Neuronal stem cell (in vitro differentiated cells): Measurements from ENCODE around the gene BTN2A1.

Experiments used
- DNase-seq: peaks from one replicate; pipeline ENCODE4 v3.0.0-alpha.2; 2013; ENCODE audit warnings: low spot score
- H2AFZ ChIP-seq: one replicate; pipeline ENCODE4 v1.6.1; 2013; ENCODE audit warnings: mild to moderate bottlenecking, low read length, inconsistent platforms
- H2AK5ac ChIP-seq: 2 replicates; pipeline ENCODE4 v1.6.1; 2013; ENCODE audit warnings: low read depth, mild to moderate bottlenecking, inconsistent platforms, low read length, moderate library complexity, mixed read lengths
- H2BK120ac ChIP-seq: 2 replicates; pipeline ENCODE4 v1.6.1; 2013; ENCODE audit warnings: low read depth, mild to moderate bottlenecking, inconsistent platforms, low read length, moderate library complexity, mixed read lengths
- H2BK12ac ChIP-seq: one replicate; pipeline ENCODE4 v1.6.1; 2013; ENCODE audit warnings: low read length, inconsistent platforms
- H2BK15ac ChIP-seq: 2 replicates; pipeline ENCODE4 v1.6.1; 2013; ENCODE audit warnings: mild to moderate bottlenecking, low read length, inconsistent platforms, mixed read lengths
- H2BK5ac ChIP-seq: one replicate; pipeline ENCODE4 v1.6.1; 2013; ENCODE audit warnings: inconsistent platforms, mild to moderate bottlenecking, low read length, moderate library complexity
- H3K14ac ChIP-seq: one replicate; pipeline ENCODE4 v1.6.1; 2013; ENCODE audit warnings: low read length, inconsistent platforms
- H3K18ac ChIP-seq: 2 replicates; pipeline ENCODE4 v1.6.1; 2013; ENCODE audit warnings: low read length, inconsistent platforms
- H3K23ac ChIP-seq: 2 replicates; pipeline ENCODE4 v1.6.1; 2013; ENCODE audit warnings: low read depth, mild to moderate bottlenecking, mixed read lengths, low read length, inconsistent platforms; ENCODE audit not compliant: poor library complexity
- H3K27ac ChIP-seq: replicated peaks from 3 replicates; pipeline ENCODE4 v1.5.1; 2013; ENCODE audit warnings: low read length, inconsistent platforms
- H3K27me3 ChIP-seq, 3 experiments: 2 replicates each; pipeline ENCODE4 v1.6.1; 2013; ENCODE audit warnings: low read length in 3 of 3, mild to moderate bottlenecking in 2 of 3, inconsistent platforms in 1 of 3, low read depth in 1 of 3, mixed read lengths in 1 of 3, moderate library complexity in 1 of 3; ENCODE audit not compliant: control insufficient read depth in 3 of 3, insufficient read depth in 3 of 3
- H3K36me3 ChIP-seq, 2 donors: replicated peaks in 1 of 2; 2 replicates each; pipeline ENCODE4 v1.6.1; 2013; ENCODE audit warnings: low read length in 2 of 2; ENCODE audit not compliant: control insufficient read depth in 2 of 2, insufficient read depth in 2 of 2
- H3K4ac ChIP-seq: 2 replicates; pipeline ENCODE4 v1.6.1; 2013; ENCODE audit warnings: inconsistent platforms, mild to moderate bottlenecking, low read length, moderate library complexity
- H3K4me1 ChIP-seq, 2 donors: 1 replicate in 1 of 2; 2 replicates in 1 of 2; pipeline ENCODE4 v1.6.1; 2013; ENCODE audit warnings: low read length in 2 of 2, low read depth in 1 of 2; ENCODE audit not compliant: control insufficient read depth in 2 of 2, insufficient read depth in 1 of 2
- H3K4me2 ChIP-seq: one replicate; pipeline ENCODE4 v1.6.1; 2013; ENCODE audit warnings: mild to moderate bottlenecking, low read length, inconsistent platforms; ENCODE audit not compliant: insufficient read depth, poor library complexity, severe bottlenecking
- H3K4me3 ChIP-seq, 2 donors: 2 replicates each; pipeline ENCODE4 v1.5.1; 2013; ENCODE audit warnings: low read length in 2 of 2, mild to moderate bottlenecking in 2 of 2, inconsistent platforms in 1 of 2, moderate library complexity in 1 of 2
- H3K79me1 ChIP-seq: one replicate; pipeline ENCODE4 v1.6.1; 2013; ENCODE audit warnings: low read depth, mild to moderate bottlenecking, inconsistent platforms, low read length, moderate library complexity
- H3K9ac ChIP-seq: one replicate; pipeline ENCODE4 v1.6.1; 2013; ENCODE audit warnings: mild to moderate bottlenecking, low read depth, low read length, inconsistent platforms; ENCODE audit not compliant: poor library complexity
- H3K9me3 ChIP-seq, 2 donors: replicated peaks in 1 of 2; 2 replicates each; pipeline versions ENCODE3 to v1.6.1; 2013; ENCODE audit warnings: low read length in 2 of 2, mild to moderate bottlenecking in 2 of 2, inconsistent platforms in 1 of 2, low read depth in 1 of 2, mixed read lengths in 1 of 2, moderate library complexity in 1 of 2; ENCODE audit not compliant: control insufficient read depth in 2 of 2, insufficient read depth in 1 of 2
- H4K8ac ChIP-seq: one replicate; pipeline ENCODE4 v1.6.1; 2013; ENCODE audit warnings: low read depth, mild to moderate bottlenecking, inconsistent platforms, low read length, moderate library complexity
- H4K91ac ChIP-seq: one replicate; pipeline ENCODE4 v1.6.1; 2013; ENCODE audit warnings: low read length, low read depth, mild to moderate bottlenecking, inconsistent platforms; ENCODE audit not compliant: poor library complexity
- WGBS, 2 donors: extraction: QIAGEN DNeasy Blood & Tissue Kit; methylation state at CpG; one replicate each; pipeline ENCODE4 v1.1.7; 2013; ENCODE audit warnings: missing lambda C conversion rate in 2 of 2, mixed read lengths in 1 of 2; ENCODE audit not compliant: insufficient read length in 2 of 2, insufficient replicate concordance in 1 of 2; ENCODE audit errors: extremely low coverage in 2 of 2; 5-methylcytosine and 5-hydroxymethylcytosine counted together

BTN2A1 gene

GRCh38 chr6:26482338-26482737, 24.6 kb downstream of the BTN2A1 start:
- no peaks in the 10 kb centered on the region for H3K4me1 ChIP-seq
- H3K27me3 ChIP-seq: peaks cover 0 to 3% (median 0%) of the 10 kb centered on the region in 3 experiments
- H2BK5ac ChIP-seq: no peak overlapping the region
- no peak overlapping the region for H2BK15ac ChIP-seq
- no peak for DNase-seq
- H2AK5ac ChIP-seq: no peak overlapping the region
- no peak overlapping the region for H3K4me3 ChIP-seq
- no peaks in the 10 kb centered on the region for H3K79me1 ChIP-seq
- H3K36me3 ChIP-seq: no peaks in the 10 kb centered on the region
- H3K4ac ChIP-seq: no peak overlapping the region
- H2BK12ac ChIP-seq: no peak overlapping the region
- no peak overlapping the region for H4K8ac ChIP-seq
- H3K9ac ChIP-seq: no peak overlapping the region
- no peak overlapping the region for H3K18ac ChIP-seq
- no peak overlapping the region for H3K23ac ChIP-seq
- no peak overlapping the region for H2BK120ac ChIP-seq
- no peak overlapping the region for H2AFZ ChIP-seq
- WGBS, 2 donors: no CpG with 5 or more reads among the region's 4 CpGs
- H3K27ac ChIP-seq: no peak overlapping the region
- no peak overlapping the region for H3K4me2 ChIP-seq
- H3K9me3 ChIP-seq: peaks cover 2 to 3% of the 10 kb centered on the region in 2 donors
- no peak overlapping the region for H3K14ac ChIP-seq
- H4K91ac ChIP-seq: no peak overlapping the region

- Histone ChIP-seq H4K91ac (no peak overlapping the region), H3K4me3 (no peak overlapping the region), H2BK12ac (no peak overlapping the region), H2AK5ac (no peak overlapping the region), H4K8ac (no peak overlapping the region), H3K18ac (no peak overlapping the region), H3K23ac (no peak overlapping the region), H3K4me2 (no peak overlapping the region), H3K9me3 (peaks cover 2 to 3% of the 10 kb centered on the region in 2 donors), H3K79me1 (no peaks in the 10 kb centered on the region), H2BK120ac (no peak overlapping the region), H2AFZ (no peak overlapping the region), H3K4ac (no peak overlapping the region), H2BK15ac (no peak overlapping the region), H3K27me3 (peaks cover 0 to 3% (median 0%) of the 10 kb centered on the region in 3 experiments), H3K36me3 (no peaks in the 10 kb centered on the region), H3K14ac (no peak overlapping the region), H3K27ac (no peak overlapping the region), H3K9ac (no peak overlapping the region), H2BK5ac (no peak overlapping the region), H3K4me1 (no peaks in the 10 kb centered on the region)
- DNase-seq: no peak
- WGBS, 2 donors: no CpG with 5 or more reads among the region's 3 CpGs
These were observed 26.0 kb downstream of the BTN2A1 start for GRCh38 chr6:26483727-26484126.

GRCh38 chr6:26484161-26484560, 26.4 kb downstream of the BTN2A1 start:
- H2AFZ ChIP-seq: no peak overlapping the region
- H3K14ac ChIP-seq: no peak overlapping the region
- H3K4me1 ChIP-seq: no peaks in the 10 kb centered on the region
- H2AK5ac ChIP-seq: no peak overlapping the region
- H2BK15ac ChIP-seq: no peak overlapping the region
- H3K9ac ChIP-seq: no peak overlapping the region
- no peak overlapping the region for H3K4me2 ChIP-seq
- no peak overlapping the region for H2BK12ac ChIP-seq
- H3K27me3 ChIP-seq: peaks cover 0 to 3% (median 0%) of the 10 kb centered on the region in 3 experiments
- no peak overlapping the region for H4K8ac ChIP-seq
- no peak overlapping the region for H3K4me3 ChIP-seq
- no peak overlapping the region for H4K91ac ChIP-seq
- no CpG with 5 or more reads among the region's 2 CpGs for WGBS, 2 donors
- no peak overlapping the region for H2BK5ac ChIP-seq
- no peak overlapping the region for H3K23ac ChIP-seq
- peaks cover 2 to 3% of the 10 kb centered on the region in 2 donors for H3K9me3 ChIP-seq
- DNase-seq: no peak
- H3K79me1 ChIP-seq: no peaks in the 10 kb centered on the region
- H3K36me3 ChIP-seq: no peaks in the 10 kb centered on the region
- no peak overlapping the region for H3K27ac ChIP-seq
- no peak overlapping the region for H3K18ac ChIP-seq
- H3K4ac ChIP-seq: no peak overlapping the region
- no peak overlapping the region for H2BK120ac ChIP-seq

GRCh38 chr6:26485112-26485780, 27.5 kb downstream of the BTN2A1 start:
- Histone ChIP-seq H2AK5ac (no peak overlapping the region), H3K79me1 (no peaks in the 10 kb centered on the region), H2AFZ (no peak overlapping the region), H3K36me3 (no peaks in the 10 kb centered on the region), H3K4ac (no peak overlapping the region), H3K18ac (no peak overlapping the region), H3K27ac (no peak overlapping the region), H4K8ac (no peak overlapping the region), H3K9ac (no peak overlapping the region), H3K4me2 (no peak overlapping the region), H3K27me3 (peaks cover 0 to 3% (median 0%) of the 10 kb centered on the region in 3 experiments), H3K23ac (no peak overlapping the region), H3K4me3 (no peak overlapping the region), H3K9me3 (peaks cover 2 to 3% of the 10 kb centered on the region in 2 donors), H3K4me1 (no peaks in the 10 kb centered on the region), H4K91ac (no peak overlapping the region), H2BK5ac (no peak overlapping the region), H3K14ac (no peak overlapping the region), H2BK12ac (no peak overlapping the region), H2BK120ac (no peak overlapping the region), H2BK15ac (no peak overlapping the region)
- no CpG with 5 or more reads among the region's 6 CpGs for WGBS, 2 donors
- no peak for DNase-seq
